ENCODE measurements around the gene CEP55. TPM values are rescaled to one million over a fixed set of nuclear protein-coding genes. Genes with fewer than 3 reads are reported as not detected.

CEP55 gene
- polyA plus RNA-seq, 2 of the 4 experiments (the other 2 are of a cell fraction) = 52.4 to 87.0 TPM

GRCh38 chr10:93473161-93473560 is 23.3 kb upstream of the CEP55 start:
- H3K4me1 ChIP-seq = peaks cover 96% of the 10 kb centered on the region
- CTCF ChIA-PET = interaction anchor here (1.0 to 41.4 kb wide), 7 partner anchors 9 to 91 kb away, joined by 3 to 924 read pairs (median 11); partner anchors contain the start of gene MYOF
- POLR2A ChIA-PET = interaction anchor here (1.3 kb wide), 1 partner anchor 9 kb away, joined by 5 read pairs; the partner anchor contains the start of gene MYOF

DNA sequence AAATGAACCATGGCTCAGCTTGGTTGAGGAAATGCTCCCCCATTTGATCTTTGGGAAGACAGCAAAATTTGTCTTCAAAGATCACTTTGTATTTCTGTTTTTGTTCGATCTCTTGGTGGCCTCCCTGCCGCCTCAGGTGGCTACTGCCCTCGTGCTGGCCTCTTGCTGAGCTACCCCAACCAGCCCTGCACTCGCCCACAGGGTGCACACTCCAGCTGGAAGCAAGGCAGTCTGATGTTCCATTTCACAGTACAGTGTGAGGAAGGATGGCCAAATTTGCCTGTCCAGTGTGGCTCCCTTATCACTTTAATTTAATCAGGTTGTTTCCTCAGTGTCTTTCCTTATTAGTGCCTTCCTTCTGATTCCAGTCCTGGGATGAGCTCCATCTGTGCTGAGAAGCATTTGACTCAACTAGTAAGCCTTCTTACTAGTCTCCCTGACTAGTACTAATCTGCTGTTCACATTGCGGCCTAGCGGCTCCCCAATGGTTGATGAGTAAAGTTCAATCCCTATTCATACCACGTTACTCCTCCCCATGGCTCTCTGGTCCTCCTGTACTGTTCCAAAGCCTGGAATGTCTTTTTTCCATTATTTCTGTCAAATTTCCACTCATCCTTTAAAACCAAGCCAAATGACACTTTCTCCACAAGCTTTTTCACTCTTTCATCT is 22.5 kb upstream of the CEP55 start:
- no peak for FAIRE-seq
- CTCF ChIA-PET = interaction anchor here (1.0 to 41.4 kb wide), 6 partner anchors 8 to 92 kb away, joined by 3 to 924 read pairs (median 28); partner anchors contain the start of gene MYOF
- 68% methylated on average over 7 of the region's 7 CpGs for WGBS (ENCODE audit: missing lambda C conversion rate)

More at GRCh38 chr10:93473161-93473560, 23.3 kb upstream of the CEP55 start:
- H3K27ac ChIP-seq = peak overlapping the region; percentile 92 to 93
- WGBS (ENCODE audit: missing lambda C conversion rate) = 97% methylated on average over 2 of the region's 2 CpGs
- no peak for FAIRE-seq
- no peak for ATAC-seq
- no peak overlapping the region for H3K4me3 ChIP-seq
- TF ChIP-seq, protein P1, sequence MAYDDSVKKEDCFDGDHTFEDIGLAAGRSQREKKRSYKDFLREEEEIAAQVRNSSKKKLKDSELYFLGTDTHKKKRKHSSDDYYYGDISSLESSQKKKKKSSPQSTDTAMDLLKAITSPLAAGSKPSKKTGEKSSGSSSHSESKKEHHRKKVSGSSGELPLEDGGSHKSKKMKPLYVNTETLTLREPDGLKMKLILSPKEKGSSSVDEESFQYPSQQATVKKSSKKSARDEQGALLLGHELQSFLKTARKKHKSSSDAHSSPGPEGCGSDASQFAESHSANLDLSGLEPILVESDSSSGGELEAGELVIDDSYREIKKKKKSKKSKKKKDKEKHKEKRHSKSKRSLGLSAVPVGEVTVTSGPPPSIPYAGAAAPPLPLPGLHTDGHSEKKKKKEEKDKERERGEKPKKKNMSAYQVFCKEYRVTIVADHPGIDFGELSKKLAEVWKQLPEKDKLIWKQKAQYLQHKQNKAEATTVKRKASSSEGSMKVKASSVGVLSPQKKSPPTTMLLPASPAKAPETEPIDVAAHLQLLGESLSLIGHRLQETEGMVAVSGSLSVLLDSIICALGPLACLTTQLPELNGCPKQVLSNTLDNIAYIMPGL (CRISPR knock-in tag; IDR thresholded peaks at IDR 0.05; ENCODE audit: borderline replicate concordance) = no peak
- TF ChIP-seq FOSB (CRISPR knock-in tag; IDR thresholded peaks at IDR 0.05) = no peak
- no peak for TF ChIP-seq JUN (IDR thresholded peaks at IDR 0.05)
- no peak for TF ChIP-seq ESRRA (IDR thresholded peaks at IDR 0.05; ENCODE audit: borderline replicate concordance, low read length)
- DNase-seq (ENCODE audit: low read depth in 1 of 2, low spot score in 1 of 2) = no peak
- H3K4me2 ChIP-seq = peak overlapping the region; percentile 70
- H3K9me3 ChIP-seq = peaks cover 7% of the 10 kb centered on the region; the same call in 1 of the 3 replicates

DNA sequence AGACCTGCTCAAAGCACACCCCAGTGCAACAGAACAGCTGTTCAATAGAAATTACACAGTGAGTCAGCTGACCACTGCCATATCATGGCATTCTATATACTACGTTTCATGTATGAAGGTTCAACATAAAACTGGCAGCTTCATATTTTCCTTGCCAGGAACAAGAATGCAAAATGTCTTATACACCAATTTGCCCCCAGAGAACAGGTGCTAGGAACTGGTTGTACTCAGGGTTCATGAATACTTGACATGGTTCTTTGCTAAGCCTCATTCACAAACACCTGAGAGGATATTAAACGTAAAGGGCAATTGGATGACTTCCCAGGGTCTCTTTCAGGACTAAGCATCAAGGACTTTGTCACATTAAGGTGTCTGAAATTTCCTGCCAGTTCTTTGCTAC is 21.2 kb upstream of the CEP55 start:
- H3K4me3 ChIP-seq = peak overlapping the region; percentile 0; the same call in 1 of the 3 replicates
- H3K9me3 ChIP-seq = peaks cover 4% of the 10 kb centered on the region; the same call in 1 of the 3 replicates
- ATAC-seq (no peak), FAIRE-seq (no peak), DNase-seq (ENCODE audit: low read depth in 1 of 2, low spot score in 1 of 2) (no peak)
- CTCF ChIA-PET = interaction anchor here (0.7 to 41.4 kb wide), 6 partner anchors 13 to 395 kb away, joined by 3 to 924 read pairs (median 8); no protein-coding TSS in a partner anchor
- POLR2A ChIA-PET = interaction anchor here (0.8 to 2.2 kb wide), 6 partner anchors 10 to 91 kb away, joined by 3 to 52 read pairs (median 12); no protein-coding TSS in a partner anchor
- H3K4me2 ChIP-seq = peak overlapping the region; percentile 70
- 0 out of 2 replicates have a peak, but pooled peaks have one; percentile 54 for TF ChIP-seq HEYL (CRISPR knock-in tag; IDR thresholded peaks at IDR 0.05)
- no peak for TF ChIP-seq NFE2L2 (conservative IDR thresholded peaks at IDR 0.05; ENCODE audit: low read length)
- no peak for TF ChIP-seq USF2 (IDR thresholded peaks at IDR 0.05)
- TF ChIP-seq PHF8 (IDR thresholded peaks at IDR 0.05; ENCODE audit: borderline replicate concordance, low read depth) = no peak
- TF ChIP-seq ZNF302 (CRISPR knock-in tag; IDR thresholded peaks at IDR 0.05) = 0 out of 2 replicates have a peak, but pooled peaks have one; percentile 48
- no peak for TF ChIP-seq HOXB13 (CRISPR knock-in tag; IDR thresholded peaks at IDR 0.05; ENCODE audit: low read depth)
- TF ChIP-seq ZFP36 (IDR thresholded peaks at IDR 0.05; ENCODE audit: borderline replicate concordance, partially characterized antibody) = no peak
- WGBS (ENCODE audit: missing lambda C conversion rate) = 35% methylated on average over 2 of the region's 2 CpGs
- peaks cover 92% of the 10 kb centered on the region for H3K4me1 ChIP-seq
- peak overlapping the region; percentile 92 to 93 for H3K27ac ChIP-seq

More for the DNA sequence above, 22.5 kb upstream of the CEP55 start:
- Histone ChIP-seq H3K4me3 (no peak overlapping the region), H3K9me3 (peaks cover 7% of the 10 kb centered on the region; the same call in 1 of the 3 replicates), H3K27ac (peak overlapping the region; percentile 92 to 93), H3K4me2 (peak overlapping the region; percentile 70), H3K4me1 (peaks cover 96% of the 10 kb centered on the region)
- DNase-seq (ENCODE audit: low read depth in 1 of 2, low spot score in 1 of 2) = no peak
- POLR2A ChIA-PET = interaction anchor here (0.7 to 1.6 kb wide), 3 partner anchors 8 to 37 kb away, joined by 3 to 5 read pairs (median 3); partner anchors contain the start of gene MYOF
- no peak for TF ChIP-seq FOSL2 (IDR thresholded peaks at IDR 0.05)
- TF ChIP-seq FOSL2 (CRISPR knock-in tag; IDR thresholded peaks at IDR 0.05) = no peak
- 0 out of 2 replicates have a peak, but pooled peaks have one; percentile 21 for TF ChIP-seq HEYL (CRISPR knock-in tag; IDR thresholded peaks at IDR 0.05)
- ATAC-seq = no peak

DNA sequence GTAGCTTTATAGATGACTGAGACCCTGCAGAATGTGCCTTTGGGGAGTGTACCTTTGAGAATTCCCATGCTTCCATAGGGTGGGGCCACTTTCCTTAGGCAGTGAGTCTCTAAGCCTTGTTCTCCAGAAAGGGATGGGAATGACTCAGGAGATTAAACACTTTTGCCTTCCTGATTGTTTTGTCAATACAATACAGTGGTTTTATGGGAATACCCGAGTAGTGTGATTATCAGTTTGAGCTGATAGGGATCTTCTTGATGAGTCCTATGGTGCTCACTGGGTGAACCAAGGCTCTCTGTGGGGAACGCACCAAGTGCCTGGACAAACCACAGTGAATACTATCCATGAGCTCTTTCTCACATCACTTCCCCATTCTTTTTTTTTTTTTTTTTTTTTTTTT is 20.5 kb upstream of the CEP55 start:
- 0% methylated on average over 2 of the region's 2 CpGs for WGBS (ENCODE audit: missing lambda C conversion rate)
- H3K4me2 ChIP-seq = peak overlapping the region; percentile 70
- ChIA-PET POLR2A (interaction anchor here (0.6 to 2.2 kb wide), 8 partner anchors 10 to 92 kb away, joined by 3 to 52 read pairs (median 8); no protein-coding TSS in a partner anchor), CTCF (interaction anchor here (0.6 to 41.4 kb wide), 10 partner anchors 13 to 1377 kb away, joined by 3 to 924 read pairs (median 4); no protein-coding TSS in a partner anchor)
- FAIRE-seq = peak; percentile 39
- H3K4me3 ChIP-seq = peak overlapping the region; percentile 18; the same call in 2 of the 3 replicates
- H3K9me3 ChIP-seq = no peaks in the 10 kb centered on the region
- H3K4me1 ChIP-seq = peaks cover 86% of the 10 kb centered on the region
- peak; percentile 78 to 97 for DNase-seq (ENCODE audit: low read depth in 1 of 2, low spot score in 1 of 2)
- ATAC-seq = peak; percentile 69 to 82
- H3K27ac ChIP-seq = peak overlapping the region; percentile 92 to 93
- TF ChIP-seq PBX3 (IDR thresholded peaks at IDR 0.05) (0 out of 2 replicates have a peak, but pooled peaks have one; percentile 73), MAFK (IDR thresholded peaks at IDR 0.05; ENCODE audit: partially characterized antibody) (peak; percentile 79), RFX5 (IDR thresholded peaks at IDR 0.05) (no peak), EHF (CRISPR knock-in tag; IDR thresholded peaks at IDR 0.05) (no peak), HOXB5 (CRISPR knock-in tag; IDR thresholded peaks at IDR 0.05) (no peak), HOXA7 (CRISPR knock-in tag; IDR thresholded peaks at IDR 0.05) (no peak), FOSB (CRISPR knock-in tag; IDR thresholded peaks at IDR 0.05) (no peak), BHLHE40 (IDR thresholded peaks at IDR 0.05; ENCODE audit: low read depth, low read length) (no peak), ZC3H11A (IDR thresholded peaks at IDR 0.05) (no peak), RAD21 (conservative IDR thresholded peaks at IDR 0.05 in 1 of 2, IDR thresholded peaks at IDR 0.05 in 1 of 2) (peak; percentile 37 to 41; a peak in 4 of 5 replicates)
- TF ChIP-seq, protein P2, sequence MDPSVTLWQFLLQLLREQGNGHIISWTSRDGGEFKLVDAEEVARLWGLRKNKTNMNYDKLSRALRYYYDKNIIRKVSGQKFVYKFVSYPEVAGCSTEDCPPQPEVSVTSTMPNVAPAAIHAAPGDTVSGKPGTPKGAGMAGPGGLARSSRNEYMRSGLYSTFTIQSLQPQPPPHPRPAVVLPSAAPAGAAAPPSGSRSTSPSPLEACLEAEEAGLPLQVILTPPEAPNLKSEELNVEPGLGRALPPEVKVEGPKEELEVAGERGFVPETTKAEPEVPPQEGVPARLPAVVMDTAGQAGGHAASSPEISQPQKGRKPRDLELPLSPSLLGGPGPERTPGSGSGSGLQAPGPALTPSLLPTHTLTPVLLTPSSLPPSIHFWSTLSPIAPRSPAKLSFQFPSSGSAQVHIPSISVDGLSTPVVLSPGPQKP (IDR thresholded peaks at IDR 0.05; ENCODE audit: low read depth, low read length) = no peak
